ENCODE results near the gene CRBN.

CRBN gene

GRCh38 chr3:3170998-3171397, 8.5 kb downstream of the CRBN start:
- DNase-seq (ENCODE audit: low read depth): peak; percentile 13

DNA sequence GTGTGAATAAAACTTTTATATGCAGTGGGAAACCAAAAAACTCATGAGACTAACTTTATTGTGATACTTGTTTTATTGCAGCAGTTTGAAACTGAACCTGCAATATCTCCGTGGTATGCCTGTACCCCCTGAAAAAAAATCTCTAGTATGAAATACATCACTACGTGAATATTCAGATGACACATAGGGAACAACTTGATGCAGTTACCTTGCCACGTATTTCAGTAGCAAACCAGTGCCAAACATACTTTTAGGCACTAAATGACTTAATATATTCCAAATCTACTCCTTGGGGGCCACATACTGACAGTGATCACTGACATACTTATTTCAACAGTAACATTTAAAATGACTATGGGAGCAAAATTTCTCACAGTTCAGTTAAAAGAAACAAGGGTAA, 13.8 kb downstream of the CRBN start:
- no peak for DNase-seq (ENCODE audit: low read depth)

- DNase-seq (ENCODE audit: low read depth): no peak
These were observed 14.2 kb downstream of the CRBN start for GRCh38 chr3:3165241-3165640.

DNA sequence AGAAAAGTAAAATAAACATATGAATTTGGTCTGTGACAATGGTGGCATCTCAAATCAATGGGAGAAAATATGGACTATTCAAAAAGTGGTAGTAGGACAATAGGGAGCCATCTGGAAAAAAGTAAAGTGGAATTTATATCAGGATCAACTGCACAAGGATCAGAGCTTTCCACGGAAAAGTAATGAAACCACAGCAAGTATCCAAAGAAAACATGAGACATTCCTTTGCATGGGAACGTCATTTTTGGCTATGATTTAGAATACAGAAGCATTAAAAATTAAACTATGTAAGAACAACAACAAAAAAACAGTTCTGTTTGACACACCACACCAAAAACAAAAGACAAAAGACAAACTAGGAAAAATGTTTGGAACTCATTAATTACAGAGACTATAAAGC, 18.7 kb downstream of the CRBN start:
- DNase-seq (ENCODE audit: low read depth): no peak

DNA sequence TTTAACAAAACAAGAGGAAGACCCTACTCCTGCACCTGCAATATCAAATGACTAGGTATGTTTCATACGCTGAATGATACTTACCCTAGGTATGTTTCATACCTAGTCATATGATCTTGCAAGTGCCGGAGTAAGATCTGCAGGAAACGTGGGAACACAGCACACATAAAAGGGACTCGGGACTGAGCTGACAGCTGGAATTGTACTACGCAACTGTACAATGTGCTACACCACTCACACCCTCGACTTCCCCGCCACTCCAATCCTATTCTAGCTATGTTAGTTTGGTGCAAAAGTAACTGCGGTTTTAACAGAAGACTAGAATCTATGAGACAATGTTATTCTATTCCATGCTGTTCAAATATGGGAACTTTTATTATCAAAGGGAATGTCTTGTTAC, 22.0 kb downstream of the CRBN start:
- DNase-seq (ENCODE audit: low read depth): no peak

DNA sequence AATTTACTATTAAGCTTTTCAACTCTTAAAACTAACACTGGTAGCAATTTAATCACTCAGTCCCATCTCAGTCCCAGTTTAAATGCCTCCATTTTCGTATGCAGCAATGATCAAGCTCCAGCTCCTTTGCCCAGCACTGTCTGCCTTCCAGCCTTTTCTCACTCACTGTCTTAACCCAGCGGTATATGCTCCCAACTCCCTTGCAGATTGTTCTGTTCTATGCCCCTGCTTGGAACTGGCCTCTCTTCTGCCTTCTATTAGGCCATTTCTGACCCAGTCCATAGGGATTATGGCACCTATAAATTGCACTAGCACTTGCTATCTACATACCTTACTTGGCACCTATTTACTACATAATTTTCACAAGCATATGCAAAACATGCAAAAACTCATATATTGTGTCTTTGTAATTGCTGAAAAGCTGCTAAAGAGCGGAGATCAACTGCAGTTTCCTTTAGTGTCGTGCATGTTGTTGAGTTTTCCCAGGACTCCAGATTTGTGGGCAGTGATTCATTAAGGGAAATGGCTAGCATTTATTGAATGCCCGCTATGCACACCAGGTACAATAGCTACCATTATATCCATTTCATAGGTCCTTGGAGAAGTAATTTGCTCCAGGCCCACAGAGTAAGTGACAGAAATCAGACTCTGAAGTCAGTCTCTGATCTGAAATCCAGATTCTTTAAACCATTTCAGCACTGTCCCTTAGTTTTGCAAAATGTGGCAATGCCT, 24.4 kb downstream of the CRBN start:
- no peak for DNase-seq (ENCODE audit: low read depth)

GRCh38 chr3:3151513-3151912, 28.0 kb downstream of the CRBN start:
- no peak for DNase-seq (ENCODE audit: low read depth)

DNA sequence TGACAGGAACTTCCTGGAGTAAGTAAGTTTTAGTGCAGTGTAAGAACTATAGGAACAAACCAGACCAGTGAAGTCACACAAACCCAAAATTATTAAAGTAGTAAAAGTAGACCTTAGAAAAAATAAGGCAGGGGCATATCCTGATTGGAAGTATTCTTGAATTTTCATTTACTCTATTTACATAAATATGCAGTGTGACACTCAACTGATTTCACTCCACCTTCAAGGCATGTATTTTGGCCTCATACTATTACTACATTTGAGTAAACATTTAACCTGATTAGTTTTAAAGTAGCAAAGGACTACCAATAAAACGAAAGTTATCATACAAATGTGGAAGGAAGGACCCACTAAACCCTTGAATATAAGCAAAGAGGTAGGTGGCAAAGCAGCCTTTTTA, 29.9 kb downstream of the CRBN start:
- no peak for DNase-seq (ENCODE audit: low read depth)

- DNase-seq (ENCODE audit: low read depth): no peak
These were observed 33.7 kb downstream of the CRBN start for GRCh38 chr3:3145831-3146230.

- no peak for DNase-seq (ENCODE audit: low read depth)
These were observed 37.6 kb downstream of the CRBN start for GRCh38 chr3:3141939-3142338.

- no peak for DNase-seq (ENCODE audit: low read depth)
These were observed 42.0 kb downstream of the CRBN start for GRCh38 chr3:3137526-3137925.

GRCh38 chr3:3134750-3135448, 44.6 kb downstream of the CRBN start:
- DNase-seq (ENCODE audit: low read depth): no peak

DNA sequence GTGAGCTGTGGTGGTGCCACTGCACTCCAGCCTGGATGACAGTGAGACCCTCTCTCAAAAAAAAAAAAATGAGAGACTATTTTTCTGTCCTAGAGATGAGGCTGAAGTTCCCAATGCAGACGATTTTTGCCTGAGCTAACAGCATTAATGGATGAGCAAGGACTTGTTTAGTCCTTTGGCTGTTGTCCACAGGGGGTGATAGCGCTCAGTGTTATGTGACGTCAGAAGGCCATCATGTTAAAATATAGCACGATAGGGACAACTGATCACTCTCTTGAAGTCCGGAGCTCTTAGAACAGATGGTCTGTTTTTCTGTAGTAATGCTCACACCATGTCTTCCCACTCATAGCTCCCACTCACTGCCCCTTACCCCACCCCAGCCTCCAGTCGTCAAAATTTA, 46.0 kb downstream of the CRBN start:
- no peak for DNase-seq (ENCODE audit: low read depth)

- no peak for DNase-seq (ENCODE audit: low read depth)
These were observed 49.9 kb downstream of the CRBN start for GRCh38 chr3:3129579-3129978.

- DNase-seq (ENCODE audit: low read depth): no peak
These were observed 52.0 kb downstream of the CRBN start for GRCh38 chr3:3127432-3128010.

DNA sequence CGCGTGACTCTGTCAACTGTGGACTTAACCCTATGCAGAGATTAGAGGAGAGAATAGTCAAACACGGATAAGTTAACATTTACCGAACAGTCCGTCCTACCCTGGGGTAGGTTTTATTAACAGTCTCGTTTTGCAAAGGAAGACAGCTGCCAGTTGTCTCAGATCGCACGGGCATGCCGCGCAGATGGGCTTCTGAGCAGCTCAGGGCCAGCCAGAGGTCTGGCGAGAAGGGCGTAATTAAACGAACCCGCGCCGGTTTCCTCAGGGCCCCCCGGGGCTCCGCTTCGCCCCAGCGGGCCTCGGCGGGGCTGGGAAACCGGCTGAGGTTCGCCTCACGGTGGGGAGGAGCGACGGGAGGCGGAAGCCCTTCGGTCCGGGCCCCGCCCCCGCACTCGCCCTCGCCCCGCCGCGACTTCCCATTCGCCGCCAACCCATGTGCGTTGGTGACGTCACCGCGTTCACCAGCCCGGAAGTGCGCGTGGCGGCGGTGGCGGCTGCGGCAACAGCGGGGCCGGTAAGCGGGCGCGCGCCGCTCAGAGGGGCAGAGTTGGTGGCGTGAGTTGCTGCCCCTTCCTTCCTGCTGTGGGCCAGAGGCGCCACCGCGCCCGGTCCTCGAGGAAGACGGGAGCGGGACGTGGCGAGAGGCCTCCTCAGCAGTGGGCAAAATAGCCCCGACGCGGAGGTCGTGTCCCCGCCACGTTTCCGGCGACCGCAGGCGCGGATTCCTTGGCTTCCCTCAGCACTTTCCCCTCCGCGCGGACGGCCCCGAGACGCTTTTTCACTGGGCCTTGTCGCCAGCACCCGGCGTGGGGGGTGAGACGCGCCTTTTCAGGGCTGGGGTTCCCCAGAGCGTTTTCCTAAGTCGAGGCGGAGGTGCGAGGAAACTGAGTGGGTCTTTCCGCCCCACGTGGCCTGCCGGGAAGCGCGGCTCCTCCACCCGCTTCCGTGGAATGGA, 52.7 kb downstream of the CRBN start, which contains the start of gene TRNT1:
TRNT1 (plus strand) TSS at position 464 of the 955 bp plus-strand sequence. CDS start 2,101 bp downstream, outside the sequence.
- peak; percentile 87 for DNase-seq (ENCODE audit: low read depth)

DNA sequence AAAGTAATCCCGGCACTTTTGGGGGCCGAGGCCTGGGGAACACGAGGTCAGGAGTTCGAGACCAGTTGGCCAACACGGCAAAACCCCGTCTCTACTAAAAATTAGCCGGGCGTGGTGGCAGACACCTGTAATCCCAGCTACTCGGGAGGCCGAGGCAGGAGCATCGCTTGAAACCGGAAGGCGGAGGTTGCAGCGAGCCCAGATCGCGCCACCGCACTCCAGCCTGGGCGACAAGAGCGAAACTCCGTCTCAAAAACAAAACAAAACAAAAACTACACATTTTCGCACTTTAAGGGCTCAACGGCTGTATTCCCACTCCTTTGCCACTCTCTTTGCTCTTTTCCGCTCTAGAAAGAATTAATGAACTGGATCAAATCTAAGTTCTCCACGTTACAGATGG, 53.5 kb downstream of the CRBN start:
- DNase-seq (ENCODE audit: low read depth): no peak

- no peak for DNase-seq (ENCODE audit: low read depth)
These were observed 60.1 kb downstream of the CRBN start for GRCh38 chr3:3119393-3119851.

DNA sequence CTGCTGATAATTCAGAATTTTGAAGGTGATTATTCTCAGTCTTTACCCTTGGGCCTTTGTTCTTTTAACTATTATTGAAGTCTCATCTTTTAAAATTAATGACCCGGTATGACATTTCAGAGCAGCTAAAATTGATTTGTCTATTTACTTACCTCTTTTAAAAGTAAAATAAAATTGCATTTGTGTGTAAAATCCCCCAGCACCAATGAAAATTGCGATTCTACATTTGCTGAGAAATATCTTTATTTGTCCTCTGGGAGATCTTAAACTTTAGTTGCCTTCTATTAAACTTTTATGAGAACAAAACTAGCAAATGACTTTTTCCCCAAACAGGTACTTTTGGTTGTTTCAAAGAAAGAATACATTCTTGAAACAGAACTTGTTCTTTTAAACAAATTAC, 61.8 kb downstream of the CRBN start:
- DNase-seq (ENCODE audit: low read depth): no peak

DNA sequence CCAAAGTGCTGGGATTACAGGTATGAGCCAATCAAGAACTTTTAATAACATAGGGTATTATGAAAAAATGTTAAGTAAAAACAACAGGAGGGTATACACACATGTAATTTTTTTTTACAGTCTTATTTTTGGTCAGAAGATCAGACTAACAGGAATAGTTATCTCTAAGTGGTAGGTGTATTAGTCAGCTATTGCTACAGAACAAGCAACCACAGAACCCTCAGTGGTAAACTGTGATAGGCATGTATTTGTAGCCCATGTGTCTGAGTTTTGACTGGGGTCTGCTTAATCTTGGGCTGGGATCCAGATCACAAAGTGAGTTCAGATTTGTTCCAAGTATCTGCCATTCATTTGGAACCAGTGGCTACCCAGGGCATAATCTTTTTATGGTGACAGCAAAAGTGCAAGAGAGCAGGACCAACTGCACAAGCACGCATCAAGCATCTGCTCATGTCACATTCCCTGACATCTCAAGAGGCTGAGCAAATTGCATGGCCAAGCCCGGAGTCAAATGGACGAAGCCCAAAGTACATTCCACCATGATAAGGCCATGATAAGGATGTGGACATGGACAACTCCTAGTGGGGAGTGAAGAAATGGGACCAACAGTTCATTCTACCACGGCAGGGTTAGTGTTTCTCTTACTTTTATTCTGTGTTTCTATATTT, 66.3 kb downstream of the CRBN start:
- DNase-seq (ENCODE audit: low read depth): no peak

DNA sequence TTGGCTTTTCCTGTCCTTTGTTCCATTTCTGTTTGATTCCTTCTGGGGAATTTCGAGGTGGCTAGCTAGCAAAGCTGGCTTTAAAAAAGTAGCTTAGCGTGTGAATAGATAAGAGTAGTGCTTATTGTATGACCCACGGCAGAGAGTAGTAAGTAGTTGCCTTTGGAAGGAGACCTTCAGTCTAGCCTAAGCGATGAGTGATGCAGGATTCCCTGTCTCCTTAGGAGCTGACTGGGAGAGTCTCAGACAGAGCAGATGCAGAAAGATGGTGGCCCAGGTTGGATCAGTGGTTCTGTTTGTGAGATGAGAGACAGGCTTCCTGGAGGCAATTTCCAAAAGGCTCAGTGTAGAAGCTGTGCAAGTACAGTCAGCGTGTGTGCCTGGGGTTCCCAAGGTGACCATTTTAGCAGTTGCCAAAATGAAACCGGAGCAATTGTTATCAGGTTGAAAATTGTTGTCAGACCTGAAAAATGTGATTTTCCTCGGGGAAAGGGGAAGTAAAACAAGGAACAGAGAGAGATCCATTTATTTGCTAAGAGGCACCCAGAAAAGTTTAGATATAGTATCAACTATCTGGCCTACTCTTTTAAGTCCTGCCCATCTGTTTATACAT, 68.6 kb downstream of the CRBN start:
- no peak for DNase-seq (ENCODE audit: low read depth)
